Measurements from ENCODE around the gene TFIP11. TPM values are rescaled to one million over a fixed set of nuclear protein-coding genes. Genes with fewer than 3 reads are reported as not detected.
A peak's percentile ranks its signal among the peaks of the same experiment; 100 is the strongest.

TFIP11 gene
- total and polyA plus RNA-seq, 2 of the 13 experiments (the other 11 are each of a cell fraction or from before 2014, with no cell fraction given) = 15.4 to 22.8 TPM

GRCh38 chr22:26534874-26535602 is 22.8 kb upstream of the TFIP11 start:
- Histone ChIP-seq H3K79me2 (ENCODE audit: insufficient read depth, low read length) (no peaks in the 10 kb centered on the region), H3K9ac (ENCODE audit: insufficient read depth, low read depth, low read length) (no peak overlapping the region), H2AFZ (ENCODE audit: low read length) (no peak overlapping the region), H3K4me1 (ENCODE audit: insufficient read depth, low read length) (no peaks in the 10 kb centered on the region), H3K4me3 (replicated peaks in 1 of 3; ENCODE audit: insufficient read depth in 1 of 3, low read depth in 2 of 3, low read length in 3 of 3) (no peak overlapping the region), H3K4me2 (ENCODE audit: low read depth, low read length) (no peak overlapping the region), H3K9me3 (ENCODE audit: low read length) (no peaks in the 10 kb centered on the region), H3K36me3 (replicated peaks in 1 of 2; ENCODE audit: control insufficient read depth in 1 of 2, insufficient read depth in 2 of 2, low read length in 2 of 2) (peaks cover 0 to 14% of the 10 kb centered on the region in 2 experiments; a peak in 4 of 5 replicates), H4K20me1 (ENCODE audit: insufficient read depth, low read length) (no peaks in the 10 kb centered on the region), H3K27me3 (ENCODE audit: control insufficient read depth in 1 of 2, insufficient read depth in 2 of 2, low read length in 2 of 2) (no peaks in the 10 kb centered on the region), H3K27ac (ENCODE audit: extremely low read length, insufficient read depth, low read length) (no peak overlapping the region)
- in situ Hi-C loops (cut with HindIII; ENCODE audit: extremely low pct_ligation_motif_present, low pct_unique_long_range_greater_than_20kb) (no loop called here), intact Hi-C loops (cut with micrococcal nuclease; ENCODE audit: unreplicated experiment) (no loop called here)
- TF ChIP-seq KDM5B (CRISPR knock-in tag; IDR thresholded peaks at IDR 0.05; ENCODE audit: borderline replicate concordance) = no peak
- TF ChIP-seq MAFF (IDR thresholded peaks at IDR 0.05; ENCODE audit: low read depth, low read length) = peak; percentile 84
- no peak for TF ChIP-seq JDP2 (CRISPR knock-in tag; IDR thresholded peaks at IDR 0.05; ENCODE audit: borderline replicate concordance)
- peak; percentile 56 to 91; a peak in 3 of 4 replicates for TF ChIP-seq MAFK (conservative IDR thresholded peaks at IDR 0.05 in 1 of 2, IDR thresholded peaks at IDR 0.05 in 1 of 2; ENCODE audit: low read length in 2 of 2)
- FAIRE-seq = no peak
- 90% methylated on average over 13 of the region's 13 CpGs for WGBS (ENCODE audit: low lambda C conversion rate)
- POLR2A ChIA-PET = no interaction called here
- no peak for ATAC-seq
- no peak for DNase-seq (ENCODE audit: low spot score)
- CTCF ChIA-PET (ENCODE audit: low intra/inter-chr PET ratio, low total read pairs) = no interaction called here
- TSS peak; percentile 40 for BruUV-seq (replicated peaks)

- FAIRE-seq (no peak), DNase-seq (ENCODE audit: low spot score) (no peak), ATAC-seq (no peak)
- POLR2A ChIA-PET = no interaction called here
- peaks cover 0 to 11% of the 10 kb centered on the region in 2 experiments; a peak in 4 of 5 replicates for H3K36me3 ChIP-seq (replicated peaks in 1 of 2; ENCODE audit: control insufficient read depth in 1 of 2, insufficient read depth in 2 of 2, low read length in 2 of 2)
- CTCF ChIA-PET (ENCODE audit: low intra/inter-chr PET ratio, low total read pairs) = no interaction called here
- no TSS peak for BruUV-seq (replicated peaks)
- H3K9ac ChIP-seq (ENCODE audit: insufficient read depth, low read depth, low read length) = no peak overlapping the region
- no peaks in the 10 kb centered on the region for H3K27me3 ChIP-seq (ENCODE audit: control insufficient read depth in 1 of 2, insufficient read depth in 2 of 2, low read length in 2 of 2)
- no peak overlapping the region for H2AFZ ChIP-seq (ENCODE audit: low read length)
- in situ Hi-C loops (cut with HindIII; ENCODE audit: extremely low pct_ligation_motif_present, low pct_unique_long_range_greater_than_20kb) (no loop called here), intact Hi-C loops (cut with micrococcal nuclease; ENCODE audit: unreplicated experiment) (no loop called here)
- H3K4me2 ChIP-seq (ENCODE audit: low read depth, low read length) = no peak overlapping the region
- no peaks in the 10 kb centered on the region for H3K4me1 ChIP-seq (ENCODE audit: insufficient read depth, low read length)
- no peaks in the 10 kb centered on the region for H3K79me2 ChIP-seq (ENCODE audit: insufficient read depth, low read length)
- H3K4me3 ChIP-seq (replicated peaks in 1 of 3; ENCODE audit: insufficient read depth in 1 of 3, low read depth in 2 of 3, low read length in 3 of 3) = no peak overlapping the region
- no peaks in the 10 kb centered on the region for H4K20me1 ChIP-seq (ENCODE audit: insufficient read depth, low read length)
- 93% methylated on average over 6 of the region's 7 CpGs for WGBS (ENCODE audit: low lambda C conversion rate)
- H3K9me3 ChIP-seq (ENCODE audit: low read length) = no peaks in the 10 kb centered on the region
- no peak overlapping the region for H3K27ac ChIP-seq (ENCODE audit: extremely low read length, insufficient read depth, low read length)
- TF ChIP-seq ZNF33A (CRISPR knock-in tag; IDR thresholded peaks at IDR 0.05; ENCODE audit: borderline replicate concordance) (no peak), NKX3-1 (CRISPR knock-in tag; IDR thresholded peaks at IDR 0.05) (no peak), SAP130 (CRISPR knock-in tag; IDR thresholded peaks at IDR 0.05; ENCODE audit: low read depth) (no peak), POGZ (CRISPR knock-in tag; IDR thresholded peaks at IDR 0.05) (no peak), ISL2 (CRISPR knock-in tag; IDR thresholded peaks at IDR 0.05) (no peak), ZNF256 (CRISPR knock-in tag; conservative IDR thresholded peaks at IDR 0.05) (no peak), PHF8 (CRISPR knock-in tag; IDR thresholded peaks at IDR 0.05) (no peak), DDIT3 (CRISPR knock-in tag; IDR thresholded peaks at IDR 0.05) (no peak), SMAD3 (CRISPR knock-in tag; IDR thresholded peaks at IDR 0.05) (no peak), SP4 (CRISPR knock-in tag; IDR thresholded peaks at IDR 0.05) (no peak), RBM39 (IDR thresholded peaks at IDR 0.05; ENCODE audit: low read depth, low read length, poor library complexity, severe bottlenecking) (no peak), THAP11 (CRISPR knock-in tag; IDR thresholded peaks at IDR 0.05) (no peak), ZNF605 (CRISPR knock-in tag; IDR thresholded peaks at IDR 0.05) (no peak), SOX6 (IDR thresholded peaks at IDR 0.05) (no peak), SOX6 (CRISPR knock-in tag; IDR thresholded peaks at IDR 0.05) (no peak), MLX (CRISPR knock-in tag; IDR thresholded peaks at IDR 0.05) (no peak)
Measured at GRCh38 chr22:26534171-26534855, 22.0 kb upstream of the TFIP11 start.

Measured in HepG2 (cell line).